ENCODE measurements around the gene BBS2.

GRCh38 chr16:56436258-56436657 is 83.6 kb downstream of the BBS2 start:
- TF ChIP-seq TSHZ2 (CRISPR knock-in tag; IDR thresholded peaks at IDR 0.05) (no peak), ZFP3 (CRISPR knock-in tag; IDR thresholded peaks at IDR 0.05) (no peak), CSRNP3 (CRISPR knock-in tag; IDR thresholded peaks at IDR 0.05) (no peak), BACH2 (CRISPR knock-in tag; IDR thresholded peaks at IDR 0.05; ENCODE audit: borderline replicate concordance) (no peak), ZNF70 (CRISPR knock-in tag; IDR thresholded peaks at IDR 0.05) (no peak), RARB (CRISPR knock-in tag; IDR thresholded peaks at IDR 0.05) (no peak)
